Raji (cell line): ENCODE measurements around the gene LRRC26.

Source experiments
- POLR2A ChIP-seq: IDR thresholded peaks from 2 replicates; pipeline ENCODE4 v1.6.1; 2011; ENCODE audit warnings: low read depth, low read length, control low read depth; ENCODE audit not compliant: insufficient read depth

Gene LRRC26

GRCh38 chr9:137129456-137130175 lies 40.2 kb downstream of the LRRC26 start:
- peak; percentile 98 for TF ChIP-seq POLR2A

GRCh38 chr9:137128862-137129455 lies 40.9 kb downstream of the LRRC26 start:
- TF ChIP-seq POLR2A = no peak; the same call in 1 of the 2 replicates

GRCh38 chr9:137128158-137128861 lies 41.5 kb downstream of the LRRC26 start:
- no peak; the same call in 1 of the 2 replicates for TF ChIP-seq POLR2A

GRCh38 chr9:137127301-137128157 lies 42.3 kb downstream of the LRRC26 start:
- TF ChIP-seq POLR2A = peak; percentile 50

- TF ChIP-seq POLR2A = no peak
Measured at GRCh38 chr9:137126786-137127185, 43.1 kb downstream of the LRRC26 start.

GRCh38 chr9:137123468-137123837 lies 46.4 kb downstream of the LRRC26 start:
- TF ChIP-seq POLR2A = no peak
